GM12801 (cell line): ENCODE data around the gene MCTP2.

Experiments used
- TF ChIP-seq, protein P1 (sequence below): IDR thresholded peaks from one replicate; pipeline ENCODE4 v1.5.1; 2011; ENCODE audit warnings: control low read depth; ENCODE audit not compliant: insufficient read length; ENCODE audit errors: extremely low read depth

The MCTP2 gene

GRCh38 chr15:94387442-94387841 lies 156.1 kb downstream of the MCTP2 start:
- TF ChIP-seq, protein P1, sequence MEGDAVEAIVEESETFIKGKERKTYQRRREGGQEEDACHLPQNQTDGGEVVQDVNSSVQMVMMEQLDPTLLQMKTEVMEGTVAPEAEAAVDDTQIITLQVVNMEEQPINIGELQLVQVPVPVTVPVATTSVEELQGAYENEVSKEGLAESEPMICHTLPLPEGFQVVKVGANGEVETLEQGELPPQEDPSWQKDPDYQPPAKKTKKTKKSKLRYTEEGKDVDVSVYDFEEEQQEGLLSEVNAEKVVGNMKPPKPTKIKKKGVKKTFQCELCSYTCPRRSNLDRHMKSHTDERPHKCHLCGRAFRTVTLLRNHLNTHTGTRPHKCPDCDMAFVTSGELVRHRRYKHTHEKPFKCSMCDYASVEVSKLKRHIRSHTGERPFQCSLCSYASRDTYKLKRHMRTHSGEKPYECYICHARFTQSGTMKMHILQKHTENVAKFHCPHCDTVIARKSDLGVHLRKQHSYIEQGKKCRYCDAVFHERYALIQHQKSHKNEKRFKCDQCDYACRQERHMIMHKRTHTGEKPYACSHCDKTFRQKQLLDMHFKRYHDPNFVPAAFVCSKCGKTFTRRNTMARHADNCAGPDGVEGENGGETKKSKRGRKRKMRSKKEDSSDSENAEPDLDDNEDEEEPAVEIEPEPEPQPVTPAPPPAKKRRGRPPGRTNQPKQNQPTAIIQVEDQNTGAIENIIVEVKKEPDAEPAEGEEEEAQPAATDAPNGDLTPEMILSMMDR, result no peak

- TF ChIP-seq, protein P1, result no peak
Observed at GRCh38 chr15:94387849-94388441, 156.6 kb downstream of the MCTP2 start.

DNA sequence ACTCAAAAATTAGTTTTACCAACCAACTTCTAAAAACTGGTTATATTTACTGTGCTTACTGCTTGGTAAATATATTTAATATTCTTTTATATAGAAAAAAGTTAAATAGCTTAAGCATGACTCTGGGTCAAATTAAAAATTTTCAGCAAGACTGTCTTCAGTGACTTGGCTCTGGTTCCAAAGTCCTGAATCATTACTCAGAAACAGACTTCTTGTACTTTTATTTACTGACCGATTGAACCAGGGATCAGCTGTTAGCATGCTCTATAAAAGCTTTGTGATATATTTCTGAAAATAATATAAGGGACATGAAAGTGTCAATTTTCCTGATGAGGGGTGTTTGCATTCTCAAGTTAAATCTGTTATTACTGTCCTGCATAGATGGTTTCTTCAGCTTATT lies 164.3 kb downstream of the MCTP2 start:
- TF ChIP-seq, protein P1, result no peak

- TF ChIP-seq, protein P1, result no peak
Observed at GRCh38 chr15:94397337-94397736, 166.0 kb downstream of the MCTP2 start.

DNA sequence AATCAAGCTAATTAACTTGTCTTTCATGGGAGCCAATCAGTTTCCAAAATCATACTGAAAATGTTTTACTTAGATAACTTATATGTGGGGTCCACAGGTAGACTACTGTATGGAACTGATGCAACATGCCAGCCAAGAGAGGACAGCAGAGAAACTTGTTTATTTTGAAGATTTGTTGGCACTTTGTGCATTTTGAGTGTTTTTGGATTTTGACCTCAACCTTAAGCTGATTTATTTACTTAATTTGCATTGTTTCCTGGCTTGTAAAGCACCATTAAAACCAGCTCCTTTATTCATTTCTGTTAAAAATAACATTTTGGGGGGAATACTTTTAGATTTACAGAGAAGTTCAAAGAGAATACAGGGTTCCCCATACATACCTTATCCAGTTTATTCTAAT lies 166.6 kb downstream of the MCTP2 start:
- TF ChIP-seq, protein P1, result no peak

DNA sequence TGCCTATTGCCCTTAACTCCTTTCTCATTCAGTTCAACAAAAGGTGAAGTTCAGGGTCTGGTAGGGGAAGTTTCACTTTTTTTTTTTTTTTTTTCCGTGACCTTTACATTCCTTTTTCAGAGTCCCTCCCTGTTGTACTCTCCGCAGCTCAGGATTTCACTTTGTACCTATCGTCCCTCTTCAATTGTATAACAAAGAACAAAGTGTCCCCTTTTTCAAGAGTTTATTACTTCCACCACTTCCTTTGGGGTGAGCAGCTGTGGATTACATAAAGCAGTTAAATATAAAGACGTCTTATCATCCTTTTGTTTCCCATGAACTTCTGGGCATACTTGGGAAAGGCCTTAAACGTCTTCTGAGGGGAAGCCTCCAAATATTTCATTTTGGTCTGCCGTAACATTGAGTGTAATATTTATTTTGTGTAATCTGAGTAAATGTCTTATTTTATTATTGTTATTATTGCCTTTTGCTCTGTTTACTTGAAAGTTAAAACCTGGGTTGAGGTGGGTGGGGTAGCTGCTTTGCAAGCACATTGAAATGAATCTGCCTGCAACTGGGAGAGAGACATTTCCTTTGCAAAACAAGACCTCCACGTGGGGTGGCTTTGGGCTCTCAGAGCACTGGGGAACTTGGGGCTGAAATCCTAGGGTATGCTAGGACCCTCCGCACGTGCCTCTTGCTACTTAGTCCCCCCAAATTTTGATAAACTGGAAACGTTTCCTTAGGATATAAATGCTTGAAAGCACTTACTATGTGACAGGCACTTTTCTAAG lies 169.4 kb downstream of the MCTP2 start:
- TF ChIP-seq, protein P1, result no peak

DNA sequence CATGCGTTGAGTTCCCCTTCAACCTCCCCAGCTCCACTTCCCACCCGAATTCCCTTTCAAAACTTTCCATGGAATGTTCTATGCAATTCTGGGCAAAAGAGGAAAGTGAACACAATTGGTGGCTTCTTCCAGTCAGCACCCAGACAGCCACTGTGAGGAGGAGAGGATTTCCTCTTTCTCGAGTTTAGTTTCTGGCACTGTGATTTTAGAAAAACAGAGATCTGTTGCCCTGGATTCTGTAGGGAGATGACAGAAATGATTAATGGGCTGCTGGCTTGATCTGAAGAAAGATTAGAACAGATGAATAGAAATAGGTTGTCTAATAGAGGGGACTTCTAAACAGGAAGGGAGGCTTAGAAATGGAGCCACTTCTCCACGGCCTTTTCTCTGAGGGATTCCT lies 172.0 kb downstream of the MCTP2 start:
- TF ChIP-seq, protein P1, result no peak
